ENCODE measurements around the gene SLC5A6. TPM values are rescaled to one million over a fixed set of nuclear protein-coding genes. Genes with fewer than 3 reads are reported as not detected.

The SLC5A6 gene
- polyA plus RNA-seq, 1 experiment, result 33.7 TPM

DNA sequence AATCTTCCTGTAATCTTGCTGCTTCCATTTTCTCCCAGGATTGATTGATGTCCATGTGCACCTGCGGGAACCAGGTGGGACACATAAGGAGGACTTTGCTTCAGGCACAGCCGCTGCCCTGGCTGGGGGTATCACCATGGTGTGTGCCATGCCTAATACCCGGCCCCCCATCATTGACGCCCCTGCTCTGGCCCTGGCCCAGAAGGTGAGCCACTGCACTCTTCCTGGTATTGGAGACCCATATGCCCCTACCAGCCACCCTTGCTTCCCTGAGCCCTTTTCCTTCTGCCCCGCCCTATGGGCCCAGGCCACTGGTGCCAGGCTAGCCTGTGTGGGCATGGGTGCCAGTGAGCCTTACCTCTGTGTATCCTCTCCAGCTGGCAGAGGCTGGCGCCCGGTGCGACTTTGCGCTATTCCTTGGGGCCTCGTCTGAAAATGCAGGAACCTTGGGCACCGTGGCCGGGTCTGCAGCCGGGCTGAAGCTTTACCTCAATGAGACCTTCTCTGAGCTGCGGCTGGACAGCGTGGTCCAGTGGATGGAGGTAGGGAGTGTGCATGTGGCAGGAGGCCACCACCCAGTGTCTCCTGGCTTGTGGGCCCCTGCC lies 25.4 kb upstream of the SLC5A6 start:
- no peak for DNase-seq (ENCODE audit: low read depth)
- no peak overlapping the region for H3K4me3 ChIP-seq (ENCODE audit: low read depth, low read length)
- H3K36me3 ChIP-seq (ENCODE audit: control insufficient read depth, insufficient read depth, low read length), result peaks cover 61% of the 10 kb centered on the region
- H3K27me3 ChIP-seq (ENCODE audit: control insufficient read depth, insufficient read depth, low read length), result no peaks in the 10 kb centered on the region
- TF ChIP-seq, protein P1, sequence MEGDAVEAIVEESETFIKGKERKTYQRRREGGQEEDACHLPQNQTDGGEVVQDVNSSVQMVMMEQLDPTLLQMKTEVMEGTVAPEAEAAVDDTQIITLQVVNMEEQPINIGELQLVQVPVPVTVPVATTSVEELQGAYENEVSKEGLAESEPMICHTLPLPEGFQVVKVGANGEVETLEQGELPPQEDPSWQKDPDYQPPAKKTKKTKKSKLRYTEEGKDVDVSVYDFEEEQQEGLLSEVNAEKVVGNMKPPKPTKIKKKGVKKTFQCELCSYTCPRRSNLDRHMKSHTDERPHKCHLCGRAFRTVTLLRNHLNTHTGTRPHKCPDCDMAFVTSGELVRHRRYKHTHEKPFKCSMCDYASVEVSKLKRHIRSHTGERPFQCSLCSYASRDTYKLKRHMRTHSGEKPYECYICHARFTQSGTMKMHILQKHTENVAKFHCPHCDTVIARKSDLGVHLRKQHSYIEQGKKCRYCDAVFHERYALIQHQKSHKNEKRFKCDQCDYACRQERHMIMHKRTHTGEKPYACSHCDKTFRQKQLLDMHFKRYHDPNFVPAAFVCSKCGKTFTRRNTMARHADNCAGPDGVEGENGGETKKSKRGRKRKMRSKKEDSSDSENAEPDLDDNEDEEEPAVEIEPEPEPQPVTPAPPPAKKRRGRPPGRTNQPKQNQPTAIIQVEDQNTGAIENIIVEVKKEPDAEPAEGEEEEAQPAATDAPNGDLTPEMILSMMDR (IDR thresholded peaks at IDR 0.05; ENCODE audit: insufficient read depth, low read depth, low read length), result no peak
- CTCF ChIA-PET, result no interaction called here
- POLR2A ChIA-PET, result no interaction called here

DNA sequence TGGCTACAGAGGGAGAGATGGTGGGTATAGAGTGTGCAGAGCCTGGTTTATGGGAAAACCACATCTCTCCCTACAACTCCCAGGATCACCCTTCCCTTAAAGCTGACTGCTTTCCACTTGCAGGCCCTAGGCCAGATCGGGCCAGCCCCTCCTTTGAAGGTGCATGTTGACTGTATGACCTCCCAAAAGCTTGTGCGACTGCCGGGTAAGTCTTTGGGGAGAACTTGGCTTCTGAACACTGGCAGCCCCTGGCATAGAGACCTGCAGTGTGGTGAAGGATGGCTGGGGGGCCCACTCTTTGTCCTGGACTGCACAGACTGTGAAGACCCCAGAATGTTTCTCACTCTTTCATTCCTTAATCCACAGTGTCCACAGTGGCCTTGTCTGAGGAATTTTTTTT lies 24.6 kb upstream of the SLC5A6 start:
- Histone ChIP-seq H3K27me3 (ENCODE audit: control insufficient read depth, insufficient read depth, low read length) (no peaks in the 10 kb centered on the region), H3K4me3 (ENCODE audit: low read depth, low read length) (no peak overlapping the region), H3K36me3 (ENCODE audit: control insufficient read depth, insufficient read depth, low read length) (peaks cover 62% of the 10 kb centered on the region)
- POLR2A ChIA-PET, result no interaction called here
- no peak for DNase-seq (ENCODE audit: low read depth)
- TF ChIP-seq, protein P1 (IDR thresholded peaks at IDR 0.05; ENCODE audit: insufficient read depth, low read depth, low read length), result no peak
- CTCF ChIA-PET, result interaction anchor here (0.9 kb wide), 1 partner anchor 43 kb away, joined by 3 read pairs; no protein-coding TSS in a partner anchor

DNA sequence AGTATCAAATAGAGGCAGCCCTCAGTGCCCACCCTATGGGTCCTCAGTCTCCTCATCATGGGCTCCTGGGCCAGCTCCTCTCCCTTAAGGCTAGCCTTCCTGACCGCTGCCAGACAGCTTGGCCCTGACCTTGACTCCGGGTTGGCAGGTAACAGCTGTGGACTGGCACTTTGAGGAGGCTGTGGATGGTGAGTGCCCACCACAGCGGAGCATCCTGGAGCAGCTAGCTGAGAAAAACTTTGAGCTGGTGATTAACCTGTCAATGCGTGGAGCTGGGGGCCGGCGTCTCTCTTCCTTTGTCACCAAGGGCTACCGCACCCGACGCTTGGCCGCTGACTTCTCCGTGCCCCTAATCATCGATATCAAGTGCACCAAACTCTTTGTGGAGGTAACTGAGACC lies 24.1 kb upstream of the SLC5A6 start:
- DNase-seq (ENCODE audit: low read depth), result no peak
- ChIA-PET POLR2A (no interaction called here), CTCF (interaction anchor here (0.9 to 2.2 kb wide), 2 partner anchors 7 to 44 kb away, joined by 3 to 5 read pairs; no protein-coding TSS in a partner anchor)
- Histone ChIP-seq H3K36me3 (ENCODE audit: control insufficient read depth, insufficient read depth, low read length) (peaks cover 60% of the 10 kb centered on the region), H3K4me3 (ENCODE audit: low read depth, low read length) (no peak overlapping the region), H3K27me3 (ENCODE audit: control insufficient read depth, insufficient read depth, low read length) (no peaks in the 10 kb centered on the region)
- TF ChIP-seq, protein P1 (IDR thresholded peaks at IDR 0.05; ENCODE audit: insufficient read depth, low read depth, low read length), result no peak

DNA sequence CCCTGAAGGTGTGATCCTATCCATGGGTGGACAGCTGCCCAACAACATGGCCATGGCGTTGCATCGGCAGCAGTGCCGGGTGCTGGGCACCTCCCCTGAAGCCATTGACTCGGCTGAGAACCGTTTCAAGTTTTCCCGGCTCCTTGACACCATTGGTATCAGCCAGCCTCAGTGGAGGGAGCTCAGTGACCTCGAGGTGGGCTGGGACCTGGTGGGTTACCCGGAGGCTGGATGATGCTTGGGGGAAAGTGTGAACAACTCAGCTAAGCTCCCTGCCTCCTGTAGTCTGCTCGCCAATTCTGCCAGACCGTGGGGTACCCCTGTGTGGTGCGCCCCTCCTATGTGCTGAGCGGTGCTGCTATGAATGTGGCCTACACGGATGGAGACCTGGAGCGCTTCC lies 21.3 kb upstream of the SLC5A6 start:
- POLR2A ChIA-PET, result no interaction called here
- TF ChIP-seq, protein P1 (IDR thresholded peaks at IDR 0.05; ENCODE audit: insufficient read depth, low read depth, low read length), result no peak
- CTCF ChIA-PET, result interaction anchor here (1.2 to 1.6 kb wide), 2 partner anchors 12 to 16 kb away, joined by 3 to 4 read pairs; no protein-coding TSS in a partner anchor
- H3K36me3 ChIP-seq (ENCODE audit: control insufficient read depth, insufficient read depth, low read length), result peaks cover 48% of the 10 kb centered on the region
- H3K4me3 ChIP-seq (ENCODE audit: low read depth, low read length), result no peak overlapping the region
- no peak for DNase-seq (ENCODE audit: low read depth)
- no peaks in the 10 kb centered on the region for H3K27me3 ChIP-seq (ENCODE audit: control insufficient read depth, insufficient read depth, low read length)

DNA sequence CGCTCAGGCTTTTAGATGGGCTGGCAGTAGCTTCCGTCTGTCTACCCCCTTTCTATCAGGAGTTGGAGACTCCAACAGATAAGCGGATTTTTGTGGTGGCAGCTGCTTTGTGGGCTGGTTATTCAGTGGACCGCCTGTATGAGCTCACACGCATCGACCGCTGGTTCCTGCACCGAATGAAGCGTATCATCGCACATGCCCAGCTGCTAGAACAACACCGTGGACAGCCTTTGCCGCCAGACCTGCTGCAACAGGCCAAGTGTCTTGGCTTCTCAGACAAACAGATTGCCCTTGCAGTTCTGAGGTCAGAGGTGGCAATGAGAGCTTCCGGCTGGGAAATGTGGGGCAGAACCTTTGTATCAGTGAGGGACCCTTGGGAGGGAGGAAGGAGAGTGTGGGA lies 19.9 kb upstream of the SLC5A6 start:
- ChIA-PET POLR2A (no interaction called here), CTCF (interaction anchor here (1.1 to 1.5 kb wide), 4 partner anchors 8 to 72 kb away, joined by 3 to 5 read pairs (median 4); no protein-coding TSS in a partner anchor)
- DNase-seq (ENCODE audit: low read depth), result no peak
- H3K27me3 ChIP-seq (ENCODE audit: control insufficient read depth, insufficient read depth, low read length), result no peaks in the 10 kb centered on the region
- no peak overlapping the region for H3K4me3 ChIP-seq (ENCODE audit: low read depth, low read length)
- TF ChIP-seq, protein P1 (IDR thresholded peaks at IDR 0.05; ENCODE audit: insufficient read depth, low read depth, low read length), result no peak
- peaks cover 39% of the 10 kb centered on the region for H3K36me3 ChIP-seq (ENCODE audit: control insufficient read depth, insufficient read depth, low read length)

Data from BJ (cell line).